ENCODE measurements around the gene MAGEL2.

GRCh38 chr15:23596736-23597135 is 50.9 kb downstream of the MAGEL2 start:
- TF ChIP-seq POLR2A (IDR thresholded peaks at IDR 0.05) (no peak), POLR2AphosphoS5 (IDR thresholded peaks at IDR 0.05) (no peak)
- TF ChIP-seq, protein P1, sequence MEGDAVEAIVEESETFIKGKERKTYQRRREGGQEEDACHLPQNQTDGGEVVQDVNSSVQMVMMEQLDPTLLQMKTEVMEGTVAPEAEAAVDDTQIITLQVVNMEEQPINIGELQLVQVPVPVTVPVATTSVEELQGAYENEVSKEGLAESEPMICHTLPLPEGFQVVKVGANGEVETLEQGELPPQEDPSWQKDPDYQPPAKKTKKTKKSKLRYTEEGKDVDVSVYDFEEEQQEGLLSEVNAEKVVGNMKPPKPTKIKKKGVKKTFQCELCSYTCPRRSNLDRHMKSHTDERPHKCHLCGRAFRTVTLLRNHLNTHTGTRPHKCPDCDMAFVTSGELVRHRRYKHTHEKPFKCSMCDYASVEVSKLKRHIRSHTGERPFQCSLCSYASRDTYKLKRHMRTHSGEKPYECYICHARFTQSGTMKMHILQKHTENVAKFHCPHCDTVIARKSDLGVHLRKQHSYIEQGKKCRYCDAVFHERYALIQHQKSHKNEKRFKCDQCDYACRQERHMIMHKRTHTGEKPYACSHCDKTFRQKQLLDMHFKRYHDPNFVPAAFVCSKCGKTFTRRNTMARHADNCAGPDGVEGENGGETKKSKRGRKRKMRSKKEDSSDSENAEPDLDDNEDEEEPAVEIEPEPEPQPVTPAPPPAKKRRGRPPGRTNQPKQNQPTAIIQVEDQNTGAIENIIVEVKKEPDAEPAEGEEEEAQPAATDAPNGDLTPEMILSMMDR (IDR thresholded peaks at IDR 0.05): no peak

Measured in breast epithelium (tissue), 3 donors.